HG02943 (cell line): ENCODE data around the gene ZDHHC11.
"Not testable (repeated sequence)": the region's sequence is repeated elsewhere in the genome, so short reads cannot be mapped to it uniquely, and the experiment has no call there.

ENCODE experiments used
- ATAC-seq: cut with Tn5 transposase; IDR thresholded peaks from one replicate; pipeline ENCODE4 v1.9.1; 2021; ENCODE audit warnings: mild to moderate bottlenecking, low read depth, moderate library complexity; ENCODE audit not compliant: unreplicated experiment

Gene ZDHHC11

DNA sequence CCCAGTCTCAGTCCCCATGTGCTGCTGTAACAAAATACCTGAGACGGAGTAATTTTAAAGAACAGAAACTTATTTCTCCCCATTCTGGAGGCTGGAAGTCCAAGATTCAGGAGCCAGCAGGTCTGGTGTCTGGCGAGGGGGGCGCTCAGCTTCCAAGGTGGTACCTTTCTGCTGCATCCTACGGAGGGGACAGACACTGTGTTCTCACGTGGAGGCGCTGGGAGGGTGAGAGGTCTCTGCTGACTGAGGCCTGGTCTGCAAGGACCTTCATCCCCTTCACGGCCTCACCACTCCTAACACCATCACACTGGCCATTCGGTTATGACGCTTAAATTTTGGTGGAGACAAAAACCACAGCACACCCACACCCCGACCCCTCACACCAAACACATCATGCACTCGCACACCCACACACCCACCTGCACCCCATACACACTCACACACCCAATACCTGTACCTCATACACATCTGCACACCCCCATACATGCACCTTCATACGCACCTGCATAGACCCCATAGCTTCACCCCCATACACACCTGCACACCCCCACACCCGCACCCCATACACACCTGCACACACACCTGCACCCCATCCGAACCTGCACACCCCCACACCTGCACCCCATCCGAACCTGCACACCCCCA, 9.8 kb upstream of the ZDHHC11 start:
- no peak for ATAC-seq

DNA sequence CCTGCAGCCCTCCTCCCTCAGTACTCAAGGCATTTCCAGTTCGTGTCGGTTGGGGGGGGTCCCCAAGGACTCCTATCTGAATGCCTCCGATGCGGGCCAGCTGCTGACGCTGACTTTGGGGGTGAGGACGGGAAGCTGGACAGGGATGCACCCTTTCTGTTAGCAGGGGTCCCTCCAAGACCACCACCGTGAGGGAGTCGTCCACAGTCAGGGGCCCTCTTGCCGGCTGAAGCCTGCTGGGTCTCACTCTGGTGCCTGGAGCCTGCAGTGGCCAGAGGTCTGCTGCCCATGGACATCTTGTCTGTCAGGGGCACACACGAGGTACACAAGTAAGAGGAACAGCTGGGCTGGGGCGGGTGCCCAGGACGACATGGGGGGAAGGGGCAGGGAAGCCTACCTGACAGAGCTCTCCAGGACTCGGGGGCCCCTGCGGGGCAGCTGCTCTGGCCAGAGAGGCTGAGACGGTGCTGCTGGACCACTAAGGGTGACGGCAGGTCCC, 9.1 kb upstream of the ZDHHC11 start:
- ATAC-seq = no peak

DNA sequence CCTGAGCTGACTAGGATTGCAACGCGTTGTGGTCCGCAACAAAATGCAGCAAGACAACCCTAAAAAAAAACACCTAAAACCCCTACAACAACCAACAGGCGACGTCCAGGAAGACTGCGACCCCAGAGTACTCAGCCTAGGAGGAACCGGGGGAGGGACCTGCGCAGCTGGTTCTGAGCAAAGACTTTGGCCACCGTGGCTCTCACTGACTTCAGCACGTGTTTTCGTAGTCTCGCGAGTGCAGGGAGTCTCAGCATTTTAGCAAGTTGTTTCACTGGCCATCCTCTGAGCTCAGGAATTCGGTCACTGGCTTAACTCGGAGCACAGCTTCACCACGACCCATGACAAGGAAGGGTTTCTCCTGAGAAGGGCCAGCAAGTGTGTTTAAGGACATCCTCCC, 8.6 kb upstream of the ZDHHC11 start:
- ATAC-seq = no peak

DNA sequence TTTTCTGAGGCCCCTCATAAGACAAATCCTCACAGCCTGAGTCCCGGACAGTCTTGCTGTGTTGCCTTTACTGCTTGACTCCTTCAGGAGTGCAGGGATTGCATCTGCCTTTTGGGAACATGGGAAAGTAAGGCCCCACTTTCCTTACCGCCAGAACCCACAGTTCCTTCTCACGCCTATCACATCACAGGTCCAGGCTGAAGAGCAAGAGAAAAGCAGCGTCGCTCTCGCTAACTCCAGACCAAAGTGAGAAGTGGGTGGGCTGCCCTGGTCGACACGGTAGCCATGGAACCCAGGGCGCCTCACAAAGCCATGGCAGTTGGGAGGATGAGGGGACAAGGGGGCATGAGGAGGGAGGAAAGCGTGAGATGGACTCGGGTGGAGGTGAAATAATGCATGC, 7.9 kb upstream of the ZDHHC11 start:
- ATAC-seq = no peak

DNA sequence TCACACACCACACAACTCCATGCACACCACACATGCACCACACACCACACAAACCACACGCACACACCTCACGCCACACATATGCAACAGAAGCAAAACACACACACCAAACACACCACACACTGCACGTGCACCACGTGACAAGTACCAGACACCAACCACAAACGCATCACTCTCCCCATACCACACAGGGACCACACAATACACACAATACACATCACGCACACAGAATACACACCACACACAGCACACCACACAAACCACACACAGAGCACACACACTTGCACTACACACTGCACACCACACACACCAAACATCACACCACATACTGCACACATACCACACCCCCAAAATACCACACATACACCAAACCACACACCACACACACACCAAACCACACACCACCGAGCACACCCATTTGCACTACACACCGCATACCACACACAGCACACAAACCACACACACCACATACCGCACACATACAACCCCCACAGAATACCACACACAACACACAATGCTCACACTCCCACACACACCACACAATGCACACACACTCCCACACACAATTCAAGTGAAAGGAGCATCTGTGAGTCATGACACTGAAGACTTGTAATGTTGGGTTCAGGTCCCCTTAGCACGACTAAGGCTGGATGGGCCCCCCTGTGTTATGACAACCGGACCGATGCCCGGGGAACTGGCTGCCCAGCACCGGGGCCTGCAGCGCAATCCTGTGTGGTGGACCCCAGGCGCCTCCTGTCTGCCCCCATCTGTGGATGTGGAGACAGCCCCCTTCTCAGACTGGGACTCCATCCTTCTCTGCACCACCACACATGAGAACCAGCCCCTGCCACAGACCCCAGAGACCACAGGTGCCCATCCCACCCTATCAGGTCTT, 6.0 kb upstream of the ZDHHC11 start:
- ATAC-seq = no peak

DNA sequence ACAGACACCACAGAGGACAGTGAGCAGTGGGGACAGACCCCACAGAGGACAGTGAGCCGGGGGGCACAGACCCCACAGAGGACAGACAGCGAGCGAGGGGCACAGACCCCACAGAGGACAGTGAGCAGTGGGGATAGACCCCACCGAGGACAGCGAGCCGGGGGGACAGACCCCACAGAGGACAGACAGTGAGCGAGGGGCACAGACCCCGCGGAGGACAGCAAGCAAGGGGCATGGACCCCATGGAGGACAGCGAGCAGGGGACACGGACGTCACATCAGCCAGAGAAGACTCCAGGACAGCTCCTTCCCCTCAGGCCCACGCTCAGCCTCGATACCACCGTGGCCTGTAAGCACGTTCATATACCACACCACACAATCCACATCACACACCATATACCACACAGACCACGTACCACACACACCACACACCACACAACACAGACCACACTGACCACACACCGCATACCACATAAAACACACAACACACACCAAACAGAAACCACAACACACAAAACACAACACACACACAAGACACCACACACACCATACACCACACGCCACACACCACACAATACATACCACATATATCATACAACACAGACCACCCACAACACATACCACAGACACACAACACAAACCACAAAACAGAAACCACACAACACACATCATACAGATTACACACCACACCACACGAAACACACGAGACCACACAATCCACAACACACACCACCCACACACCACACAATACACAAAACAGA, 5.2 kb upstream of the ZDHHC11 start:
- ATAC-seq = no peak

DNA sequence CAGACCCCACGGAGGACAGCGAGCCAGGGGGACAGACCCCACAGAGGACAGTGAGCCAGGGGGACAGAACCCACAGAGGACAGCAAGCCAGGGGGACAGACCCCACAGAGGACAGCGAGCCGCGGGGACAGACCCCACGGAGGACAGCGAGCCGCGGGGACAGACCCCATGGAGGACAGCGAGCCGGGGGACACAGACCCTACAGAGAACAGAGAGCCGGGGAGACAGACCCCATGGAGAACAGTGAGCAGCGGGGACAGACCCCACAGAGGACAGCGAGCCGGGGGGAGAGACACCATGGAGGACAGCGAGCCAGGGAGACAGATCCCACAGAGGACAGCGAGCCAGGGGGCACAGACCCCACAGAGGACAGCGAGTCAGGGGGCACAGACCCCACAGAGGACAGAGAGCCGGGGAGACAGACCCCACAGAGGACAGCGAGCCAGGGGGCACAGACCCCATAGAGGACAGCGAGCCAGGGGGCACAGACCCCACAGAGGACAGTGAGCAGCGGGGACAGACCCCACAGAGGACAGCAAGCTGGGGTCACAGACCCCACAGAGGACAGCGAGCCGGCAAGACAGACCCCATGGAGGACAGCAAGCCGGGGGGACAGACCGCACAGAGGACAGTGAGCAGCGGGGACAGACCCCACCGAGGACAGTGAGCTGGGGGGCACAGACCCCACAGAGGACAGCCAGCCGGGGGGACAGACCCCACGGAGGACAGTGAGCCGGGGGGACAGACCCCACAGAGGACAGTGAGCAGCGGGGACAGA, 4.4 kb upstream of the ZDHHC11 start:
- ATAC-seq = no peak

DNA sequence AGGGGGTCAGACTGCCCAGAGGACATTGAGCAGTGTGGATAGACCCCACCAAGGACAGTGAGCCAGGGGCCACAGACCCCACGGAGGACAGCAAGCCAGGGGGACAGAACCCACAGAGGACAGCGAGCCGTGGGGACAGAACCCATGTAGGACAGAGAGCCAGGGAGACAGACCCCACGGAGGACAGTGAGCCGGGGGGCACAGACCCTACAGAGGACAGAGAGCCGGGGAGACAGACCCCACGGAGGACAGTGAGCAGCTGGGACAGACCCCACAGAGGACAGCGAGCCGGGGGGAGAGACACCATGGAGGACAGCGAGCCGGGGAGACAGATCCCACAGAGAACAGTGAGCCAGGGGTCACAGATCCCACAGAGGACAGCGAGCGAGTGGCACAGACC, 3.4 kb upstream of the ZDHHC11 start:
- no peak for ATAC-seq

DNA sequence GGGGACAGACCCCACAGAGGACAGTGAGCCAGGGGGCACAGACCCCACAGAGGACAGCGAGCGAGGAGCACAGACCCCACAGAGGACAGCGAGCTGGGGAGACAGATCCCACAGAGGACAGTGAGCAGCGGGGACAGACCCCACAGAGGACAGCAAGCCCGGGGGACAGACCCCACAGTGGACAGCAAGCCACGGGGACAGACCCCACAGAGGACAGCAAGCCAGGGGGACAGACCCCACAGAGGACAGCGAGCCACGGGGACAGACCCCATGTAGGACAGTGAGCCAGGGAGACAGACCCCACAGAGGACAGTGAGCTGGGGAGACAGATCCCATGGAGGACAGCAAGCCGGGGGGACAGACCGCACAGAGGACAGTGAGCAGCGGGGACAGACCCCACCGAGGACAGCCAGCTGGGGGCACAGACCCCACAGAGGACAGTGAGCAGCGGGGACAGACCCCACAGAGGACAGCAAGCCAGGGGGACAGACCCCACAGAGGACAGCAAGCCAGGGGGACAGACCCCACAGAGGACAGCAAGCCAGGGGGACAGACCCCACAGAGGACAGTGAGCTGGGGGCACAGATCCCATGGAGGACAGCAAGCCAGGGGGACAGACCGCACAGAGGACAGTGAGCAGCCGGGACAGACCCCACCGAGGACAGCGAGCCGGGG, 2.8 kb upstream of the ZDHHC11 start:
- ATAC-seq = not testable (repeated sequence)

DNA sequence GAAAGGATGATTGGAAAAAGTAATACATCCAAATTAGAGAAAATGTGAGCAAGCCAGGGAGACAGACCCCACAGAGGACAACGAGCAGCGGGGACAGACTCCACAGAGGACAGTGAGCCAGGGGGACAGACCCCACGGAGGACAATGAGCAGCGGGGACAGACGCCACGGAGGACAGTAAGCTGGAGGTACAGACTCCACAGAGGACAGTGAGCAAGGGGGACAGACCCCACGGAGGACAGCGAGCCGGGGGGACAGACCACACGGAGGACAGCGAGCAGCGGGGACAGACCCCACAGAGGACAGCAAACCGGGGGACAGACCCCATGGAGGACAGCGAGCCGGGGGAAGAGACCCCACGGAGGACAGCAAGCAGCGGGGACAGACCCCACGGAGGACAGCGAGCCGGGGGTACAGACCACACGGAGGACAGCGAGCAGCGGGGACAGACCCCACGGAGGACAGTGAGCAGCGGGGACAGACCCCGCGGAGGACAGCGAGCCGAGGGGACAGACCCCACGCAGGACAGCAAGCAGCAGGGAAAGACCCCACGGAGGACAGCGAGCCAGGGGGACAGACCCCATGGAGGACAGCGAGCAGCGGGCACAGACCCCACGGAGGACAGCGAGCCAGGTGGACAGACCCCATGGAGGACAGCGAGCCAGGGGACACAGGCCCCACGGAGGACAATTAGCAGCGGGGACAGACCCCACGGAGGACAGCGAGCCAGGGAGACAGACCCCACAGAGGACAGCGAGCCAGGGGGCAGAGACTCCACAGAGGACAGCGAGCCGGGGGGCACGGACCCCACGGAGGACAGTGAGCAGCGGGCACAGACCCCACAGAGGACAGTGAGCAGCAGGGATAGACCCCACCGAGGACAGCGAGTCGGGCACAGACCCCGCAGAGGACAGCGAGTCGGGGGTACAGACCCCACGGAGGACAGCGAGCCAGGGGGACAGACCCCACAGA, 1.9 kb upstream of the ZDHHC11 start:
- ATAC-seq = no peak

DNA sequence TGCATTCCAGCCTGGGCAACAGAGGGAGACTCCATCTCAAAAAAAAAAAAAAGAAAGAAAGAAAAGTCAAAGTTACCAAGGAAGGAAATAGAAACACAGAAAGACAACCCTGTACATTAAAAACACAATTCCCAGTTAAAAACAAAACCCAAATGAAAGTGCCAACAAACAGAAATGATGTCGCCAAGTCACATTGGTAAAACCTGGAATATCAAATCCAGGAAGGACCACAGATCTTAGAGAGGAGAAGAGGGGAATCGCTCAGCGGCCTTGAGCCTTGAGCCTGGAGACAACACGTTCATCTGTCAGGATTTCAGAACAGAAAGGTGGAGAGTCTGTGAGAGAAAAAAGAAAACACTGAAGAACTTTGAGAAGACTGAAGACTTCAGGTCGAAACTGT, 1.2 kb upstream of the ZDHHC11 start:
- ATAC-seq = no peak

DNA sequence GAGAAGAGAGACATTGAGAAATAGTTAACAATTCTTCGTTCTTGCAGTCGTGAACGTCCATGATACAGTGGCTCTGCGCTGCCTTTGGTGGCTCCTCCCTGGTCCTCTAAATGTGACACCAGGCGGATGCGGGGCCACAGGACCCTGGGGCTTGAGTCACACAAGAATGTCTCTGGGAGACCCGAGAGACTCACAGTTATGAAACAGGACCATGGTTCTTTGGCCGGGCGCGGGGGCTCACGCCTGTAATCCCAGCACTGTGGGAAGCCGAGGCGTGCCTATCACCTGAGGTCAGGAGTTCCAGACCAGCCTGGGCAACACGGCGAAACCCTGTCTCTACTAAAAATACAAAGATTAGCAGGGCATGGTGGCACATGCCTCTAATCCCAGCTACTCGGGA, 767 bp upstream of the ZDHHC11 start:
- no peak for ATAC-seq

DNA sequence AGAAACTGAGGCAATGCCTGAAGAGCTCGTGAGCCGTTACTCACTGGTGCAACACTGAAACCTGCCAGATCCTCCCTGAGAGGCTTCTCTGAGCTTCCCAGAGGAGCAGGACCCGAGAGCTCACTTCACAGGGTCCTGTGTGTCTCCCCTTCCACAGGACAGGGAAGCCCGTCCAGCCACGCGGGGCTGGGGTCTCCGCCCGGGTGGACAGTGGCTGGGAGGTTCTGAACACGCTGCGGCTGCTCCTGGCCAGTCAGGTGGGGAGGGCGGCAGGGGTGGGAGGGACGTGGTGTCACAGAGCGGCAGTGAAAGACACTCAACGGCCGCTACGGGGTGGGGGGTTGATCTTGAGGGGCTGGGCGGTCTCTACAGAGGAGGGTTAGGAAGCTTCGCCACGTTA, 290 bp upstream of the ZDHHC11 start:
- ATAC-seq = no peak

DNA sequence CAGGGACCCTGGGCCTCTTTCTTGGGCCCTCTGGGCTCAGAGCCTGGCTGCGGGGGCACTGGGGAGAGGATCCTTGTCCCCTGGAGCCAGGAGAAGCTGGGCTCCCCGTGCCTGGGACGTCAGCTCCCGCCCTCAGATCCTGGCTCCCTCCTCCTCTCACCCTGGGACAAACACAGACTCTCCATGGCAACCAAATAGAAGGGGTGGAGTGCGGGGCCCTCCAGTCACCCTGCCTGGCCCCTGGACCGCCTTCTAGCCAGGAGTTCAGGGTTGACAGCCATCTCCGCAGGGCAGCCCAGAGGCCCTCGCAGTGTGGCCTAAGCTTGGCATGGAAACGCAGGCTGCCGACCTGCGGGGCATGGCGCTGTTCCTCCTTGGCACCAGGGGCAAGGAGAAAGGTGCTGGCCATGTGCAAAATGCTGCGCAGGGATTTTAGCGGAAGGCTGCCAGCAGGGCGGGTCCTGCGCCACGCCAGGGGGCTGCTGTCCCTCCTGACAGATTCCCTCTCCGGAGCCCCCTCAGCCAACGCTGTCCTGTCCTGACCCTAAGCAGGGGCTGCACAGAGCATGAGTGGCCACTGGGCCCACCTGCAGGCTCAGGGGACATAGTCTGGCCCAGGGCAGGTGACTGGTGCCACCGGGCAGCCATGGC, 1.0 kb downstream of the ZDHHC11 start:
- no peak for ATAC-seq

DNA sequence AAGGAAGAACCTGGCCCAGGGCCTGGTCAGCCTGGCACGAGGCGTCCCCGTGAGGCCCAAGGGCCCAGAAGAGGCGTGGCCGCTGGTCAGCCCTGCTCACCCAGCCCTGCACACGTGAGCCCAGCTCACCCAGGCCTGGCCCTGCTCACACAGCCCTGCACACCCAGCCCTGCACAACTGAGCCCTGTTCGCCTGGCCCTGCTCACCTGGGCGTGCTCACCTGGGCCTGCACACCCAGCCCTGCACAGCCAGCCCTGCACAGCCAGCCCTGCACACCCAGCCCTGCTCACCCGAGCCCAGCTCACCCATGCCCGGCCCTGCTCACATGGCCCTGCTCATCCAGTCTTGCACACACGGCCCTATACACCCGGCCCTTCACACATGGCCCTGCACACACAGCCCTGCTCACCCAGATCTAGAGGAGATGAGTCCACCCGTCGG, 2.1 kb downstream of the ZDHHC11 start:
- no peak for ATAC-seq

DNA sequence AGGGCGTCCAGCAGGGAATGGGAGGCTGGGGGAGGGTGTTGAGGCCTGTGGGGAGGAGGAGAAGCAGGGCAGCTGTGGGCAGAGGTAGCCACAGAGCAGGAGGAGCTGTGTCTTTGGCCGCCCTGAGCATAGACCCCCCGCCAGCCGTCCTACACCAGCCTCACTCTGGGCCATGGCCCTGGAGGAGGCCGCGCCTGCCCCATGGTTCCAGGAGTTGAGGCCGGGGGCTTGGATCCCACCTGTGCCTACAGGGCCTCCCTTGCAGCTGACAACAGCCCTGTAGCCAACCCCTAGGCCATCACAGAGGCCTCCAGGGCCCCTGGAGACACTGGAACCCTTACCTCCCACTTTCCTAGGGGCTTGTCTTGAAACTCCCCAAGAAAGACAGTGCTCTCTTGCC, 3.0 kb downstream of the ZDHHC11 start:
- ATAC-seq = not testable (repeated sequence)

DNA sequence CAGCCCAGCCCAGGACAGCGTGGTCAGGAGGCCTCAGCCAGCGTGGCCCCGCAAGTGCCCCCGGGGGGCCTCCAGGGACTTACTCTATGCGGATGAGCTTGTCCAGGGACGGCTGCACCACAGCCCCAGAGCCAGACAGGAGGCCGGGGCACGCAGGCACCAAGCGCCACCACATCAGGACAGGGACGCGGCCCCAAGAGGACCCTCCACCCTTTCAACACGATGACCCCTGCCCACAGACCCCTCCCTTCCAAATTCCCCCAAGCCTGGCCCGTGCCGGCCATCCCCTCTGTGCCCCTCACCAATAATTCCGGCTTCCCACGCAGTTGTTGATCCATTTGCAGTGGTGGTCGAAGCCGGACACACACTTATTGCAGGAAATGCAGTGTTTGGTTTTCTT, 3.6 kb downstream of the ZDHHC11 start:
- ATAC-seq = not testable (repeated sequence)

DNA sequence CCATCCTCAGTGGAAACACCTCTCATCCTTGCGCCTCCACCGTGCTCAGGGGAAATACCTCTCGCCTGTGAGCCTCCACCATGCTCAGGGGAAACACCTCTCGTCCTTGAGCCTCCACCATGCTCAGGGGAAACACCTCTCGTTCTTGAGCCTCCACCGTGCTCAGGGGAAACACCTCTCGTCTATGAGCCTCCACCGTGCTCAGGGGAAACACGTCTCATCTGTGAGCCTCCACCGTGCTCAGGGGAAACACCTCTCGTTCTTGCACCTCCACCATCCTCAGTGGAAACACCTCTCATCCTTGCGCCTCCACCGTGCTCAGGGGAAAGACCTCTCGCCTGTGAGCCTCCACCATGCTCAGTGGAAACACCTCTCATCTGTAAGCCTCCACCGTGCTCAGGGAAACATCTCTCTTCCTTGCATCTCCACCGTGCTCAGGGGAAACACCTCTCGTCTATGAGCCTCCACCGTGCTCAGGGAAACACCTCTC, 4.1 kb downstream of the ZDHHC11 start:
- not testable (repeated sequence) for ATAC-seq
